Measurements from ENCODE around the gene KRTAP10-5.

The KRTAP10-5 gene

DNA sequence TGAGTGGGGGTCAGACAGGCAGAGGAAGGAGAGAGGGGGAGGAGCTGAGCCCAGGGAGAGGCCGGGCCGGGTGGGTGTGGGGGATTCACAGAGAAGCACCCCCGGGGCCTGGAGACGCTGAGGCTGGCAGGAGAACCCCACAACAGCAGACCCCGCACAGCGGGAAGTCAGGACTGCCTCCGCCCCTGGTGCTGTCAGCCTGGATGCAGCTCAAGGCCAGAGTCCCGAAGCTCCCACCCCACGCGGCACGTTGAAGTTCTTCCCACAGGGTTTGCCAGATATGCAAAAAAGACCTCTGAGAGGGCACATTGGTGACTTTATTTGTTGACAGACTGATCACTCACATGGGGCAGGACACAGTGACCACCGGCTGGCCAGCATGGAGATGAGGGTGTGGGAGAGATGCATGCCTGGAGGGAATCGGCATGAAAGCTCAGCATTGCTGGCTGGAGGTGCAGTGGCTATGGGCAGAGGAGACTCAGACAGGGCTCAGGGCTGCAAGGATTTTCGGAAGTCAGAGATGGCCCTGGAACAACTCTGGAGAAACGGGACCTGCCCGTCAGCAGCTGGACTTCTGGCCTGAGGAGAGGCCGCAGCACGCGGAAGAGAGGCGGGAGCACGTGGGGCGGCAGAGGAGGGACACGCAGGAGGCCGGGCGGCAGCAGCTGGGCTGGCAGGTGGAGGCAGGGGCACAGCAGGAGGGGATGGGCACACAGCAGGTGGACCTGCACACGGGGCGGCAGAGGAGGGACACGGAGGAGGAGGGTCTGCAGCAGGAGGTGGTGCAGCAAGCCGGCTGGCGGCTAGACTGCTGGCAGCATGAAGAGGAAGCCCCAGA is 22.7 kb downstream of the KRTAP10-5 start:
- no peak for ATAC-seq
- TF ChIP-seq ISL1 (CRISPR knock-in tag; IDR thresholded peaks at IDR 0.05) = no peak
- no peak for TF ChIP-seq OSR1 (CRISPR knock-in tag; IDR thresholded peaks at IDR 0.05)
- TF ChIP-seq PPARA (CRISPR knock-in tag; IDR thresholded peaks at IDR 0.05; ENCODE audit: borderline replicate concordance) = no peak
- TF ChIP-seq, protein P1, sequence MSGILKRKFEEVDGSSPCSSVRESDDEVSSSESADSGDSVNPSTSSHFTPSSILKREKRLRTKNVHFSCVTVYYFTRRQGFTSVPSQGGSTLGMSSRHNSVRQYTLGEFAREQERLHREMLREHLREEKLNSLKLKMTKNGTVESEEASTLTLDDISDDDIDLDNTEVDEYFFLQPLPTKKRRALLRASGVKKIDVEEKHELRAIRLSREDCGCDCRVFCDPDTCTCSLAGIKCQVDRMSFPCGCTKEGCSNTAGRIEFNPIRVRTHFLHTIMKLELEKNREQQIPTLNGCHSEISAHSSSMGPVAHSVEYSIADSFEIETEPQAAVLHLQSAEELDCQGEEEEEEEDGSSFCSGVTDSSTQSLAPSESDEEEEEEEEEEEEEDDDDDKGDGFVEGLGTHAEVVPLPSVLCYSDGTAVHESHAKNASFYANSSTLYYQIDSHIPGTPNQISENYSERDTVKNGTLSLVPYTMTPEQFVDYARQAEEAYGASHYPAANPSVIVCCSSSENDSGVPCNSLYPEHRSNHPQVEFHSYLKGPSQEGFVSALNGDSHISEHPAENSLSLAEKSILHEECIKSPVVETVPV (CRISPR knock-in tag; IDR thresholded peaks at IDR 0.05) = no peak
- TF ChIP-seq ZC3H10 (CRISPR knock-in tag; IDR thresholded peaks at IDR 0.05) = no peak
- TF ChIP-seq CSDC2 (CRISPR knock-in tag; IDR thresholded peaks at IDR 0.05) = no peak
- no peak for TF ChIP-seq ZNF8 (CRISPR knock-in tag; IDR thresholded peaks at IDR 0.05)
- no peak for TF ChIP-seq TOX (CRISPR knock-in tag; IDR thresholded peaks at IDR 0.05; ENCODE audit: borderline replicate concordance)

GRCh38 chr21:44556879-44557278 is 23.5 kb downstream of the KRTAP10-5 start:
- no peak for ATAC-seq
- no peak for TF ChIP-seq ARNTL (CRISPR knock-in tag; IDR thresholded peaks at IDR 0.05; ENCODE audit: borderline replicate concordance, low read depth)
- TF ChIP-seq ZNF565 (CRISPR knock-in tag; conservative IDR thresholded peaks at IDR 0.05; ENCODE audit: low read depth) = no peak
- TF ChIP-seq ZFP30 (CRISPR knock-in tag; IDR thresholded peaks at IDR 0.05) = no peak
- no peak for TF ChIP-seq ZNF8 (CRISPR knock-in tag; IDR thresholded peaks at IDR 0.05)
- TF ChIP-seq ESRRG (CRISPR knock-in tag; IDR thresholded peaks at IDR 0.05) = no peak
- TF ChIP-seq SNAI2 (CRISPR knock-in tag; IDR thresholded peaks at IDR 0.05) = no peak
- TF ChIP-seq RARB (CRISPR knock-in tag; IDR thresholded peaks at IDR 0.05) = no peak
- TF ChIP-seq TCF4 (CRISPR knock-in tag; IDR thresholded peaks at IDR 0.05; ENCODE audit: borderline replicate concordance) = no peak

DNA sequence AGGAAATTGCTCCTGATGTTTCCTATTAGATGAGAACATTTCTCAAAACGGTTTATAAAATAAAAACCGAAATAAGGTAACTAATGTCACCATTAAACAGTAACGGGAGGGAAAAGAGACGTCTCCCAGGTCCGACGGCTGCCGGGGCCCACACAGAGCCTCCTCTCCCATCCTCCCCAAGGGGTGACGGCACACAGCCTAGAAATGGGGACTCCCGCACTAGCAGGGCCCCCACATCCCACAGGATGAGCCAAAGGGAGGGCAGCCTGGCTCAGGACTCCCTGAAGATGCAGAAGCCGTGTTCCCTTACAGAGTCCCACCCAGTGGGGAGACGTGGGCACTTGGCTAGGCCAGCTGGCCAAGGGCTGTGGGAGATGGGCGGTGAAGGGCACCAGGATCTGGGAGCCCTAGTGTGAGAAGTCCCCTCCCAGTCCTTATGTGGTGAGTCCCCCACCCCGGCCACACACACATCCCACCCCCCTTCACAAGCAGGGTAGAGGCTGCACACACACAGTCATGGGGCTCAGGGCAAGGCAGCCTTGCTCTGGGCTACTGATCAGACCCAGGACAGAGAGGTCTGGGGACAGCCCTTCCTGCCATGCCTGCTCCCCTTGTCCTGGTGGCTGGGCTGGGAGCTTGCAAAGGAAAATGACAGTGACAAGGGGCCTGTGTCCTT is 25.1 kb downstream of the KRTAP10-5 start:
- no peak for TF ChIP-seq TSHZ2 (CRISPR knock-in tag; IDR thresholded peaks at IDR 0.05)
- TF ChIP-seq CSDC2 (CRISPR knock-in tag; IDR thresholded peaks at IDR 0.05) = no peak
- no peak for TF ChIP-seq TCF4 (CRISPR knock-in tag; IDR thresholded peaks at IDR 0.05; ENCODE audit: borderline replicate concordance)
- no peak for TF ChIP-seq BACH2 (CRISPR knock-in tag; IDR thresholded peaks at IDR 0.05; ENCODE audit: borderline replicate concordance)
- no peak for TF ChIP-seq ZNF8 (CRISPR knock-in tag; IDR thresholded peaks at IDR 0.05)
- TF ChIP-seq GLIS3 (CRISPR knock-in tag; IDR thresholded peaks at IDR 0.05) = no peak
- no peak for TF ChIP-seq ZNF565 (CRISPR knock-in tag; conservative IDR thresholded peaks at IDR 0.05; ENCODE audit: low read depth)
- TF ChIP-seq ZNF70 (CRISPR knock-in tag; IDR thresholded peaks at IDR 0.05) = no peak
- TF ChIP-seq, protein P2, sequence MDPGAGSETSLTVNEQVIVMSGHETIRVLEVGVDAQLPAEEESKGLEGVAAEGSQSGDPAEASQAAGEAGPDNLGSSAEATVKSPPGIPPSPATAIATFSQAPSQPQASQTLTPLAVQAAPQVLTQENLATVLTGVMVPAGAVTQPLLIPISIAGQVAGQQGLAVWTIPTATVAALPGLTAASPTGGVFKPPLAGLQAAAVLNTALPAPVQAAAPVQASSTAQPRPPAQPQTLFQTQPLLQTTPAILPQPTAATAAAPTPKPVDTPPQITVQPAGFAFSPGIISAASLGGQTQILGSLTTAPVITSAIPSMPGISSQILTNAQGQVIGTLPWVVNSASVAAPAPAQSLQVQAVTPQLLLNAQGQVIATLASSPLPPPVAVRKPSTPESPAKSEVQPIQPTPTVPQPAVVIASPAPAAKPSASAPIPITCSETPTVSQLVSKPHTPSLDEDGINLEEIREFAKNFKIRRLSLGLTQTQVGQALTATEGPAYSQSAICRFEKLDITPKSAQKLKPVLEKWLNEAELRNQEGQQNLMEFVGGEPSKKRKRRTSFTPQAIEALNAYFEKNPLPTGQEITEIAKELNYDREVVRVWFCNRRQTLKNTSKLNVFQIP (CRISPR knock-in tag; IDR thresholded peaks at IDR 0.05; ENCODE audit: borderline replicate concordance, low read depth) = no peak
- TF ChIP-seq, protein P1 (CRISPR knock-in tag; IDR thresholded peaks at IDR 0.05) = no peak
- no peak for TF ChIP-seq ARNTL (CRISPR knock-in tag; IDR thresholded peaks at IDR 0.05; ENCODE audit: borderline replicate concordance, low read depth)
- no peak for TF ChIP-seq SNAI2 (CRISPR knock-in tag; IDR thresholded peaks at IDR 0.05)
- ATAC-seq = no peak
